PFSK-1 (cell line): ENCODE data around the gene POLR3G.

Experiments used
- POLR2AphosphoS5 ChIP-seq: IDR thresholded peaks from 2 replicates; pipeline ENCODE4 v1.6.1; 2012; ENCODE audit warnings: low read depth, mild to moderate bottlenecking, control low read depth, low read length, moderate library complexity
- TAF1 ChIP-seq: IDR thresholded peaks from 2 replicates; pipeline ENCODE4 v1.6.1; 2012; ENCODE audit warnings: low read length, control low read depth, borderline replicate concordance; ENCODE audit not compliant: insufficient read depth
- TF ChIP-seq, protein P1 (sequence below), 2 experiments: IDR thresholded peaks; 2 replicates each; pipeline versions ENCODE4 v1.6.1 to v1.8.0; 2011 to 2012; ENCODE audit warnings: low read depth in 2 of 2, low read length in 2 of 2, control low read depth in 1 of 2, inconsistent platforms in 1 of 2, mild to moderate bottlenecking in 1 of 2, moderate library complexity in 1 of 2; ENCODE audit not compliant: insufficient read depth in 1 of 2

DNA sequence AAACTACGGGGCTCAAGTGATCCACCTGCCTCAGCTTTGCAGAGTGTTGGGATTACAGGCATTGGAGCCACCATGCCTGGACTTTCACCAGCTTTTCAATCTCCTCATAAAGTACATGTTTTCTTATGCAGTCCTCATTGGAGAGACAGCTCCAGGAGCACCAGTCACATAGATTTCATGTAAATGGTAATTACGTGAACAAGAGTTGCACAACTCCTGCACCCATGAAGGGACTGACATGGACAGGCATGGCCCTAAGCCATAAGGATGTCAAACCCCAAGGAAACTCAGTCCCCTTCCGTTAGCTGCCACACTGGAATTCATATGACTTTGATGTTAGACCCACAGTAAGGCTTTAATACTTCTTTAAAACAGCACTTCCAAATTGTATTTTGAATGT lies 76.3 kb downstream of the POLR3G start:
- TF ChIP-seq POLR2AphosphoS5, result no peak
- no peak for TF ChIP-seq TAF1
- TF ChIP-seq, protein P1, sequence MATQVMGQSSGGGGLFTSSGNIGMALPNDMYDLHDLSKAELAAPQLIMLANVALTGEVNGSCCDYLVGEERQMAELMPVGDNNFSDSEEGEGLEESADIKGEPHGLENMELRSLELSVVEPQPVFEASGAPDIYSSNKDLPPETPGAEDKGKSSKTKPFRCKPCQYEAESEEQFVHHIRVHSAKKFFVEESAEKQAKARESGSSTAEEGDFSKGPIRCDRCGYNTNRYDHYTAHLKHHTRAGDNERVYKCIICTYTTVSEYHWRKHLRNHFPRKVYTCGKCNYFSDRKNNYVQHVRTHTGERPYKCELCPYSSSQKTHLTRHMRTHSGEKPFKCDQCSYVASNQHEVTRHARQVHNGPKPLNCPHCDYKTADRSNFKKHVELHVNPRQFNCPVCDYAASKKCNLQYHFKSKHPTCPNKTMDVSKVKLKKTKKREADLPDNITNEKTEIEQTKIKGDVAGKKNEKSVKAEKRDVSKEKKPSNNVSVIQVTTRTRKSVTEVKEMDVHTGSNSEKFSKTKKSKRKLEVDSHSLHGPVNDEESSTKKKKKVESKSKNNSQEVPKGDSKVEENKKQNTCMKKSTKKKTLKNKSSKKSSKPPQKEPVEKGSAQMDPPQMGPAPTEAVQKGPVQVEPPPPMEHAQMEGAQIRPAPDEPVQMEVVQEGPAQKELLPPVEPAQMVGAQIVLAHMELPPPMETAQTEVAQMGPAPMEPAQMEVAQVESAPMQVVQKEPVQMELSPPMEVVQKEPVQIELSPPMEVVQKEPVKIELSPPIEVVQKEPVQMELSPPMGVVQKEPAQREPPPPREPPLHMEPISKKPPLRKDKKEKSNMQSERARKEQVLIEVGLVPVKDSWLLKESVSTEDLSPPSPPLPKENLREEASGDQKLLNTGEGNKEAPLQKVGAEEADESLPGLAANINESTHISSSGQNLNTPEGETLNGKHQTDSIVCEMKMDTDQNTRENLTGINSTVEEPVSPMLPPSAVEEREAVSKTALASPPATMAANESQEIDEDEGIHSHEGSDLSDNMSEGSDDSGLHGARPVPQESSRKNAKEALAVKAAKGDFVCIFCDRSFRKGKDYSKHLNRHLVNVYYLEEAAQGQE (IDR thresholded peaks at IDR 0.05; ENCODE audit: insufficient read depth in 1 of 2, low read depth in 2 of 2, low read length in 2 of 2), result no peak
